ENCODE data around the gene ZNF284.

Gene ZNF284

GRCh38 chr19:44069415-44069814, 2.5 kb upstream of the ZNF284 start:
- in situ Hi-C loops (cut with MboI; ENCODE audit: low pct_unique_long_range_greater_than_20kb, low sequenced_read_pairs, unreplicated experiment), result no loop called here
- DNase-seq (ENCODE audit: low spot score), result no peak
- no peak for TF ChIP-seq CTCF (IDR thresholded peaks at IDR 0.05; ENCODE audit: extremely low read depth, insufficient read depth, missing control alignments)

DNA sequence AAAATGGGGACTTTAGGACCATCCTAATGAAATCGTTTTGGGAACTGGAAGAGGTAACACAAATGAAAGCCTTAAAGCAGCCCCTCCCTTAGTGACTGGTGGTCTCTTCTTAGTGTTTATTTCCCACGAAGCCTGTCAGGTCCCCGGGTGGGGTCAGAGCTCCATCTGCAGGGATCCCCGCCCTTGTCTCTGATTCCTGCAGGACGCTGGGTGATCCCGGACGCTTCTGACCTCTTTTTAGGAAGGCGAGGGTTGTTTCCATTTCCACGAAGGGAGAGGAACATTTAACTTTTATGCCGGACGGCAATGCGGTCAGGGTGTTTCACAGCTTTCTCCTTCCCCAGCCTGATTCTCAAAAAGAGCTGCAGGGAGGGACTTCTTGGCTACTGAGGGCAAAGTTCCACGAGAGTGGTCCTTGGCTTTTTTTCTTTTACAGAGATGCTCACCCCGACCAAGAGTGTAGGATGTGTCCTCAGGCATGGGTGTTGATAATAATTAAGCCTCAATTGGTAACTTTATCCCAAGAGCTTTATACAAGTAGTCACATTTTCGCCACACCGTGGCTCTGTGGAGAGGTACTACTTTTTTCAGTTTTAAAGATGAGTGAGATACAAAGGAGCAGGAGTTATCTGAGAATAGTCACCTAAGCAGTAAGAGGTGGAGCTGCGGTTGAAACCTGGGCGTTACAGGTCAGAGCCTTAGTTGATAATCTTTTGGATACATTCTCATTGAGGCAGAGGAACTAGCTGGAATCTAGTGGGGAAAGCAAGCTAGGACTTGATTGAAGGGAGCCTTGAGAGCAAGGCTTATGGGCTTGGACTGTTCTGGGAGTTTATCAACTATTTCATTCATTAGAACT, 813 bp downstream of the ZNF284 start:
- in situ Hi-C loops (cut with MboI; ENCODE audit: low pct_unique_long_range_greater_than_20kb, low sequenced_read_pairs, unreplicated experiment), result no loop called here
- no peak for DNase-seq (ENCODE audit: low spot score)
- TF ChIP-seq CTCF (IDR thresholded peaks at IDR 0.05; ENCODE audit: extremely low read depth, insufficient read depth, missing control alignments), result peak; percentile 32

GRCh38 chr19:44076325-44076724, 4.4 kb downstream of the ZNF284 start:
- no peak for DNase-seq (ENCODE audit: low spot score)
- in situ Hi-C loops (cut with MboI; ENCODE audit: low pct_unique_long_range_greater_than_20kb, low sequenced_read_pairs, unreplicated experiment), result no loop called here
- TF ChIP-seq CTCF (IDR thresholded peaks at IDR 0.05; ENCODE audit: extremely low read depth, insufficient read depth, missing control alignments), result no peak

DNA sequence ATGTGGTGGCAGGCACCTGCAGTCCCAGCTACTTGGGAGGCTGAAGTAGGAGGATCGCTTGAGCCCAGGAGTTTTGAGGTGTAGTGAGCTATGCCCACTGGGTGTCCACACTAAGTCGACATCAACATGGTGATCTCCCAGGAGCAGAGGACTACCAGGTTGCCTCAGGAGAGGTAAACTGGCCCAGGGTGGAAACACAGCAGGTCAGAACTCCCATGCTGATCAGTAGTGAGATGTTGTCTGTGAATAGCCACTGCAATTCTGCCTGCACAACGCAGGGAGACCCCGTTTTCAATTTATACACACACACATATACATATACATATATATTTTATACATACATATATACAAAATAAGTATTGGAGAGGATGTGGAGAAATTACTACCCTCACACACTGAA, 20.1 kb downstream of the ZNF284 start:
- DNase-seq (ENCODE audit: low spot score), result no peak
- TF ChIP-seq CTCF (IDR thresholded peaks at IDR 0.05; ENCODE audit: extremely low read depth, insufficient read depth, missing control alignments), result no peak
- in situ Hi-C loops (cut with MboI; ENCODE audit: low pct_unique_long_range_greater_than_20kb, low sequenced_read_pairs, unreplicated experiment), result no loop called here

DNA sequence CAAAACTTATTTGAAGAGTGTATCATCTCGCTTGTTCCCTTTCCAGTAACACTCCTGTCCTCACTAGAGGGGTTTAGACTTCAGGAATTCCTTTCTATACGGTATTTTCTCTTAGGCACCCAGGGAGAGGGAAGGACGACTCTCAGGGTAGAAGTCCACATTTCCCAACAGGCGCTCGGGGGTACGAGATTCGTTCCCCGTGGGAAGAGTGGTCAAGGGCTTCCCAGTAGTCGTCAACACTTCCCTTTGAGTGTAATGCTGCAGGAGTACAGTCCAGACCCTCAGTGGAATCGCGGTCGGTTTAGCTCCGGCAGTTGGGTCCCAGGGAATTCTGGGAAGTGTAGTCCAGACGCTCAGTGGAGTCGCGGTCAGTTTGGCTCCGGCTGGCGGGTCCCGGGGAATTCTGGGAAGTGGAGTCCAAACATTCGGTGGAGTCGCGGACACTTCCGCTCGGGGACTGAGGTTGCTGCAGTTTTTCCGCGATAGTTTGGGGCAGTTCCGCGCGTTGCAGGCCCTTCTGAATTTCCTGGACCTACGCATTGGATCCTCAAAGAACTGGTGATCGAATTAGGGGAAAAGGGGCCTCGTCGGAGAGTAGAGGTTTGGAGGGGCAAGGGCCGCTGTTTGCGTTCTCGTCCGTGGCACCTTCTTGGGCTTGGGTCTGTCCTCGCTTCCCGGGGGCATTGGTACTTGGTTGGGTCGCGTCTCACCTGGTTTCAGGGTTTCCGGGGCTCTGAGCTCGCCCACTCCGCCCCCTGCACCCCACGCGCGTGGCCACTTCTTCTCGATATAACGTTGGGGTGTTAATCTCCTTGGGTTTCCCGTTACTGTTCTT, 22.2 kb downstream of the ZNF284 start, which contains the start of gene ZNF224:
ZNF224 (plus strand) TSS at position 431 of the 835 bp plus-strand sequence. CDS start 3,513 bp downstream, outside the sequence.
- in situ Hi-C loops (cut with MboI; ENCODE audit: low pct_unique_long_range_greater_than_20kb, low sequenced_read_pairs, unreplicated experiment), result no loop called here
- peak; percentile 85 for DNase-seq (ENCODE audit: low spot score)
- TF ChIP-seq CTCF (IDR thresholded peaks at IDR 0.05; ENCODE audit: extremely low read depth, insufficient read depth, missing control alignments), result no peak

DNA sequence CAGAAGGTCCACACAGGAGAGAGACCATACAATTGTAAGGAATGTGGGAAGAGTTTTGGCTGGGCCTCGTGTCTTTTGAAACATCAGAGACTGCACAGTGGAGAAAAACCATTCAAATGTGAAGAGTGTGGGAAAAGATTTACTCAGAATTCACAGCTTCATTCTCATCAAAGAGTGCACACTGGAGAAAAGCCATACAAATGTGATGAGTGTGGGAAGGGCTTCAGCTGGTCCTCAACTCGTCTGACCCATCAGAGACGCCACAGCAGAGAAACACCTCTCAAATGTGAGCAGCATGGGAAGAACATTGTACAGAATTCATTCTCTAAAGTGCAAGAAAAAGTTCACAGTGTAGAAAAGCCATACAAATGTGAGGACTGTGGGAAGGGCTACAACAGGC, 35.8 kb downstream of the ZNF284 start:
- in situ Hi-C loops (cut with MboI; ENCODE audit: low pct_unique_long_range_greater_than_20kb, low sequenced_read_pairs, unreplicated experiment), result no loop called here
- DNase-seq (ENCODE audit: low spot score), result no peak
- no peak for TF ChIP-seq CTCF (IDR thresholded peaks at IDR 0.05; ENCODE audit: extremely low read depth, insufficient read depth, missing control alignments)
